GM21528 (cell line): ENCODE results near the gene PER2.
"Not testable (repeated sequence)": the region's sequence is repeated elsewhere in the genome, so short reads cannot be mapped to it uniquely, and the experiment has no call there.

Experiments
- ATAC-seq: cut with Tn5 transposase; IDR thresholded peaks from one replicate; pipeline ENCODE4 v1.9.1; 2021; ENCODE audit warnings: mild to moderate bottlenecking, moderate library complexity; ENCODE audit not compliant: unreplicated experiment, low FRiP score

The PER2 gene, protein sequence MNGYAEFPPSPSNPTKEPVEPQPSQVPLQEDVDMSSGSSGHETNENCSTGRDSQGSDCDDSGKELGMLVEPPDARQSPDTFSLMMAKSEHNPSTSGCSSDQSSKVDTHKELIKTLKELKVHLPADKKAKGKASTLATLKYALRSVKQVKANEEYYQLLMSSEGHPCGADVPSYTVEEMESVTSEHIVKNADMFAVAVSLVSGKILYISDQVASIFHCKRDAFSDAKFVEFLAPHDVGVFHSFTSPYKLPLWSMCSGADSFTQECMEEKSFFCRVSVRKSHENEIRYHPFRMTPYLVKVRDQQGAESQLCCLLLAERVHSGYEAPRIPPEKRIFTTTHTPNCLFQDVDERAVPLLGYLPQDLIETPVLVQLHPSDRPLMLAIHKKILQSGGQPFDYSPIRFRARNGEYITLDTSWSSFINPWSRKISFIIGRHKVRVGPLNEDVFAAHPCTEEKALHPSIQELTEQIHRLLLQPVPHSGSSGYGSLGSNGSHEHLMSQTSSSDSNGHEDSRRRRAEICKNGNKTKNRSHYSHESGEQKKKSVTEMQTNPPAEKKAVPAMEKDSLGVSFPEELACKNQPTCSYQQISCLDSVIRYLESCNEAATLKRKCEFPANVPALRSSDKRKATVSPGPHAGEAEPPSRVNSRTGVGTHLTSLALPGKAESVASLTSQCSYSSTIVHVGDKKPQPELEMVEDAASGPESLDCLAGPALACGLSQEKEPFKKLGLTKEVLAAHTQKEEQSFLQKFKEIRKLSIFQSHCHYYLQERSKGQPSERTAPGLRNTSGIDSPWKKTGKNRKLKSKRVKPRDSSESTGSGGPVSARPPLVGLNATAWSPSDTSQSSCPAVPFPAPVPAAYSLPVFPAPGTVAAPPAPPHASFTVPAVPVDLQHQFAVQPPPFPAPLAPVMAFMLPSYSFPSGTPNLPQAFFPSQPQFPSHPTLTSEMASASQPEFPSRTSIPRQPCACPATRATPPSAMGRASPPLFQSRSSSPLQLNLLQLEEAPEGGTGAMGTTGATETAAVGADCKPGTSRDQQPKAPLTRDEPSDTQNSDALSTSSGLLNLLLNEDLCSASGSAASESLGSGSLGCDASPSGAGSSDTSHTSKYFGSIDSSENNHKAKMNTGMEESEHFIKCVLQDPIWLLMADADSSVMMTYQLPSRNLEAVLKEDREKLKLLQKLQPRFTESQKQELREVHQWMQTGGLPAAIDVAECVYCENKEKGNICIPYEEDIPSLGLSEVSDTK (N-terminal part only)

DNA sequence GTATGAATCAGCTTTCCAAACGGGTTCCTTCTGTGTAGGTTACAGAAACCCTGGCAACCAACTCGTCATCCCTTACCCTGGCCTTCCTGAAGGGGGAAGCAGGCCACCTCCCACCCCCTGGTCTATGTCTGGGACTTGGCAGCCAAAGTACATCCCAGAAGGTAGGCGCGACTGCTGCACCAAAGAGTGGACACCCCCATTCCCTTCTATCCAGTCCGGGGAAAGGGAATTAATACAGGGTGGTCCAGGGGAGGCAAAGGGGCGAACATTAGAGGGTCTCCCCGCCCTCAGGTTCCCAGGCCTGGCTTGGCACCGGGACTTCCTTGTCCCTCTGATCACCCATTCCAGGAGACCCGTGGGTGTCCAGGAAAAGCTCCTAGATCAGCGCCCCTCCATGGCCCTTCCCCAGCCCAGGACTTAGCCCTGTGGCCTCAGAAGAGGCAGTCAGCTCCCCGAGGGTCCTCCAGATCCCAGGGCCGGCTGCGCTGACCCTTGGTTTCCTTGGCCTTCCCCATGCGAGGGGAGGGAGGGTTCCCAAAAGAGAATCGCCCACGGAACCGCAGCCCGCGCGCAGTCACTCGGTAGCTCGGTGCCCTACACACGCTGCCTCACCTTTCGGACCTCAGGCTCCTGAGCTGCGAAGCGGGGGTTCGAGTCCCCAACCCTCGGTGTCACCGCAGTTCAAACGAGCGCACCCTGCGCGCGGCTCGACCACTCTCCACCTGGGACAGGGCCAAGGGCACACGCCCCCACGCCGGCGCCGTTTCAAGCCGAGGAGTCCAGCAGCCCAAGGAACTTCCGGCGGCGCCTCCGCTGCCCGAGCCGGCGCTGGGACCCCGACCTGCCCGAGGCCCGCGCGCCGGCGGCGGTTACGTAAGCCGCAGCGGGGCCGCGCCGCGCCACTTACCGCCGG lies at the start of gene PER2:
PER2 (minus strand) TSS at position 874 of the 913 bp plus-strand sequence. CDS start 10,674 bp downstream, outside the sequence.
- ATAC-seq, result peak; percentile 38

DNA sequence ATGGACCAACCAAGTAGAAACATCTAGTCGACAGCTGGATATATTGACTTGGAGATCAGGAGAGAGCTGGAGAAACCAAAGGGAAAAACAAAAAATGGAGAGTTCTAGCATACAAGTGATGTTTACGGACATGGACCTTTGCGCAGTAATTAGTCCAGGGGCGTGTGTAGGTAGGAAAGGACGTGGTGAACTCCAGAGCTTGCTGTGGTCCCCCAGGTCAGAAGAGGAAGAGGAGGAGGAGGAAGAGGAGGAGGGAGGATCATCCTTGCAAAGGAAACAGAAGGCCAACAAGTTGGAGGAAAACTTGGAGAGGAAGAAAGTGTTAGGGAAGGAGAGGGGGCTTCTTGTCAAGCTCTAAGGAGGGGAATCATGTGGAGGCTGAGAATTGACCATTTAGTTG lies 49.4 kb upstream of the PER2 start:
- no peak for ATAC-seq

DNA sequence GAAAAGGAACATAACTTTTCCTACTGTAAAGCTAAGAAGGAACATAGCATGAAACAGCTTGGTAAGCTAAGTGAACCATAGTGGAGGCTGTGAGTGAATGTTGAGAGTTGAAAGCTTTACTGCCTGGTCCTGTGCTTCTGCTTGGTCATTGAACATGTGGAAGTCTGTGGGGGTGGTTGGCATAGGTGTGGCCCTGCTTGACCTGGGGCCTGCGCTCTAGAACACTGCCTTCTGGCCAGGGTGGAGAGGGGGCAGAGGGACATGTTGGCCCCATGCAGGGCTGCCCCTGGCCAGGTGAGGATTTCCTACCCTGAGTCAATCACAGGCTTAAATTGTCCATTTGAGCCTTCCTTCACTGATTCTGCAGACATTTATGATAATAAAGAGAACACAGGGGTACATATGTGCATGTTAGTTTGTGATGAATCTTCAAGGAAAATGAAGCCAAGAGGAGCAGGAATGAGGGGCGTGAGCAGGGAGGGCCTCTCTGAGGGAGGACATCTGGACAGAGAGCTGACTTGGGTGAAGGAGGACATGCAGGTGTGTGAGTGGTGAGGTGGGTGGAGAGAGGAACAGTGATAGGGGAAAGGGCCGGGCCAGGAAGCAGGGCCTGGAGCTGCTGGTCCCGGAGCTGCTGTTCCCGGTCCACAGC lies 48.5 kb upstream of the PER2 start:
- ATAC-seq, result no peak

DNA sequence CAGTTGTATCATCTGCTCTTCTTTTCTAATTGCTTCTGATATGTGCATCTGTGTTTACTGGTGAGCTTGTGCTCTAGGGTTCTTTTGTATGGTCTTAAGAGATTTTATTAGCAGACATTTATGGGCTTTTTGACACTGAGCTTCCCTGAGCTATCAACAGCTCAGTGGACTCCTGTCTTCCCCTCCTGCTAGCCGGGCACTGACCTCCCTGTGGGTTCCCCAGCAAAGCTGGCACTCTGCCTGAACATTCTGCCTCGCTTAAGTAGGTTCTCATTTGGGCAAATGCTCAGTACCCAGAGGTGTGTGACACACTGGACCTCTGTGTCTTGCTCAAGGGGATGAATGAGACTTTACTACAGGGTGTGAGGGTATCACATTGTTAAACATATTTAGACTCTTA lies 47.7 kb upstream of the PER2 start:
- no peak for ATAC-seq

DNA sequence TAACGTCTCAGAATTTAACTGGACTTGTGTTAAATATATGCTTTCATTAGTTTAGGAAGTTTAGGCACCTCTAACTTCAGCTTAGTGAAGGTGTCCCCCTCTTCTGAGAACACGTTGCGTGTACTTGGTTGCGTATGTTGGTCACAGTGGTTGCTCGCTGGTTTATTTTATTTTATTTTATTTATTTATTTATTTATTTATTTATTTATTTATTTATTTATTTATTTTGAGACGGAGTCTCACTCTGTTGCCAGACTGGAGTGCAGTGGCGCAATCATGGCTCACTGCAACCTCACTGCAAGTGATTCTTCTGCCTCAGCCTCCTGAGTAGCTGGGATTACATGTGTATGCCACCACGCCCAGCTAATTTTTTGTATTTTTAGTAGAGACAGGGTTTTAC lies 47.2 kb upstream of the PER2 start:
- ATAC-seq, result not testable (repeated sequence)

DNA sequence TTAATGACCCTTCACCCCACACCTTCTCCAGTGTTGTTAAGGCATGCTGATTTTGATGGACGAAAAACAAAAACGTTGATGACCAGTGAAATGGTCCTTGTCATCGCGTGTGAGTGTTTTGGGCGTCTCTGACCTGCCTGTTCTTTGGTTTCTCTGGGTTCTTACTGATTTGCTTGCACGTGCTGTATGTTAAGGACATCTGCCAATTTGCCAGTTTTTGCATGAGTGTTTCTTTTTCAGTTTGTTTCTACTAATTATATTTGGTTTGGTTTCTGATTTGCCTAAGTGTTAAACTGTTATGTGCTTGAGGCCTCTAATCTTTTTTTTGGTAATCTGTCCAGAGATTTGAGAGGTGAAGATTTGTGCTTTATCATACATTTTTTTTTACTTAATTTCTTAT lies 46.5 kb upstream of the PER2 start:
- ATAC-seq, result no peak

DNA sequence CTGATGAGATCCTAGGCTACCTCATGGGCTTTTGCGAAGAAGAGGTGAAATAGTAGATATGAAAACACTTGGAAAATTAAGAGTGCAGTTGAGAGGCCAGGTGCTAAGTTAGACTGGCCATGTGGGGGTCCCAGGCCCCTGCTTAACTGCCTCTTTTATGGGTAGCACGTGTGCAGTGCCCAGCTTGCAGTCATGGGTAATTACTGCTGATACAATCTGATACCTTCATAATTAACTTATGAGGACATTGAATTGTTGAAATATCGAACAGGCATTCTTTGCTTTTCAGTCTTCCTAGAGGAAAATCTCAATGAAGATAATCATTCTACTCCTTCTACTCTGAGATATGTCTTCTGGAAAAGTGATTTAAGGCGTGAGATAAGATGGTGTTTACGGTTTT lies 43.5 kb upstream of the PER2 start:
- ATAC-seq, result no peak

DNA sequence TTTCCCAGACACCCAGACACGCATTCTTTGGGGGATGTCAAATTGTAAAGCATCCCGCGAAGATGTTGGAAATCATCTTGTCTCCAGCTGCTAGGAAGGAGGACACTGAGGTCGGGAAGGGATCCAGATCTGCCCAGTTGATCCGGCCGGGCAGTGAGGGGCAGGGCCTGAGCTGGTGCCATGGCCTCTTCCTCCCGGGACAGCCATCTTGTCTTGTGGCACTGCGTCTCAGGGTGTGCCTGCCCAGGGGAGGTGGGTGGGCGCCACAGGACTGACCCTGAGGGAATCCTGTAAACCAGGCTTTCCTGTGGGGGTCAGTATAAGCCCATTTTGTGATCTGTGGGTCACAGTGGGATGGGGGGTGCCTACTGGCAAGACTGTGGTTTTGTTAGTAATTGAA lies 42.0 kb upstream of the PER2 start:
- ATAC-seq, result no peak

DNA sequence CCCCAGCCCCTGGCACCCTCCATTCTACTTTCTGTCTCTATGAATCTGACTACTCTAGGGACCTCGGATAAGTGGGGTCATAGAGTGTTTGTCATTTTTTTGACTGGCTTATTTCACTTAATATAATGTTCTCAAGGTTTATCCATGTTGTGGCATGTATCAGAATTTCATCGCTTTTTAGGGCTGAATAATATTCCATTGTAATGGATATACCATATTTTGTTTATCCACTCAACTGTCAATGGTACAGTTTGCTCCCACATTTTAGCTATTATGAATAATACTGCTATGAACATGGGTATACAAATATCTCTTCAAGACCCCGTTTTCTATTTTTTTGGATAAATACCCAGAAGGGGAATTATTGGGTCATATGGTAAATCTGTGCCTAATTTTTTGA lies 39.3 kb upstream of the PER2 start:
- no peak for ATAC-seq

DNA sequence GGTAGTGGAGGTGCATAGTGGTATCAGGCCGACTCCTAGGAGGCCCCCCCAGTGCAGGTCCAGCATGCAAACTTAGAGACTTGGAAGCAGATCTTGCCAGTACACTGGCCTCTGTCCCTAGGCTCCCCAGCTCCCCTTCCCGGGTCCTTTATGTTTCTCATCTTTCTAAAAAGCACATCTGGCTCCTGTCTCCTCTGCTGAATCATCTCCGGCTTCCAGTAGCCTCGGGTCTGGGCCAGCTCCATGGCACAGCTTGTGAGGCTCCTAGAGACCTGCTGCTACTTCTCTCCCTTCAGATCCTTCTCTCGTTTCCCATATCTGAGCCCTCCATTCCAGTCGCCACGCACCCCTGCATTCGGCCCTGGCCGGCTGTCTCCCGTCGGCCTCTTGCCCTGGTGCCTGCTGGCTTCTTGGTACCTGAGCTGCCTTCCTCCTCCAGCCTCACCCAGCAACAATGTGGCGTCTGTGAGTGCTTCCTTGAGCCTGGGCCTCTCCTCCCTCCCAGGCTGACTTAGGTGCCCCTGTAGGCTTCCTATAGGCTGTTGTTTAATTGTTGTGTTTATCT lies 38.5 kb upstream of the PER2 start:
- no peak for ATAC-seq

DNA sequence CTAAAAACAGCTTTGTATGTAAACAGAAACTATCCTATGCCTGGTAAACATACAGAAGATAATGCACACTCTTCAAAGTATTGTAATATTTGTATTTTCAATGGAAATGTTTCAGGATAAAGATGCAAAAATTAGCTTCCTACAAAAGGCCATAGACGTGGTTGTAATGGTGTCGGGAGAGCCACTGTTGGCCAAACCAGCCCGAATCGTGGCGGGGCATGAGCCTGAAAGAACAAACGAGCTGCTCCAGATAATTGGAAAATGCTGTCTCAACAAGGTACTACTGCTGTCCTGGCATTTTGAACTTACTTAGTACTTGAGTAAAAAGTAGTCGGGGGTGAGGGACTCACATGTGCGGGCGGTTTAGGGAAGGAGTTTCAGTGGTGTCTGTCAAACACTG lies 37.3 kb upstream of the PER2 start:
- no peak for ATAC-seq

DNA sequence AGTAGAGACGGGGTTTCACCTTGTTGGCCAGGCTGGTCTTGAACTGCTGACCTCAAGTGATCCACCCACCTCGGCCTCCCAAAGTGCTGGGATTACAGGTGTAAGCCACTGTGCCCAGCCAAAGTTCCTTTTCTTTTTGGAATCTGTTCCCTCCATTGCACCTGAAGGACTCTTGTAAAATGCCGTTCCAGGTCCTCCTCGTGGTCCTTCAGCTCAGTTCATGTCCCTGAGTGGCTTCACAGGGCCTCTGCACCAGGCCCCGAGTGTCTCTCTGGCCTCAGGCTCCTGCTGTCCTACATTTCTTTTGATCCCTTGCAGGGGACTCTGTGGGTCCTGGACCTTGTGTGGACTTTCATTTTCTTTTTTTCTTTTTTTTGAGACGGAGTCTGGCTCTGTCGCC lies 35.8 kb upstream of the PER2 start:
- ATAC-seq, result not testable (repeated sequence)

DNA sequence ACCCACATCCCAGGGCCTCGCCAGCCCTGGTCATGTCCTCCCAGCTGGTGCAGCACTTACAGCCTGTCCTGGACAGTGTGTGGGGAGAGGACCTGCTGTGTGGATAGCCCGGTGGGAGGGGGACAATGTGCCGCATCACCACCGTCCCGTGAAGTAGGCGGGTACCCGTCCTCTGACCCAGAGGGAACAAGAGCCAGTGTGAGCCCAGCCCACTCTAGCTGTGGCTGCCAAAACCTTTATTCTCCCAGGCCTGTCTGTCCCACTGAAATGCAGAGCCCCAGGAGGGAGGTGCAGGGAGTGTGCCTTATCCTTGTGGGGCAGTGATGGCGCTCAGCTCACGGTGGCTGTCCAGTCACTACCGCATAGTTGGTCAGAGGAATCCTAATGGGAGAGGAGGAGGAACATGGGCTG lies 33.6 kb upstream of the PER2 start:
- ATAC-seq, result no peak

DNA sequence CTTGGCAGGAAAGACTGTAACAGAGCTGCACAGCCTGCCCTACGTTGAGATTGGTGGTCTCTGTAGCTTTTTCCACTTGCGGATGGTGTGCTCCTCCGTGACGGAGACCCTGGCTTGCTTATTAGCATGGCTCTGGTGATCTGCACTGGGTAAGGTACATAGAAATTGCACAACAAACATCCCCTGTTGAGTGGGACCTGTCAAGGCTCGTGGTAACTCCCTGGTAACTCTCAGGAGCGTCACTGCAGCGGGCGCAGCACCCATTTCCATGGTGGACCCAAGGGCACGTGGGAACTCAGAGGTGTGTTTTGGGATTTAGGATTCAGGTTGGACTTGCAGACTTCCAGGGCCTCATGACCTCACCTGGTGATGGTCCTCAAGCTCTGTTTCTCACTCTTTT lies 33.1 kb upstream of the PER2 start:
- ATAC-seq, result no peak

DNA sequence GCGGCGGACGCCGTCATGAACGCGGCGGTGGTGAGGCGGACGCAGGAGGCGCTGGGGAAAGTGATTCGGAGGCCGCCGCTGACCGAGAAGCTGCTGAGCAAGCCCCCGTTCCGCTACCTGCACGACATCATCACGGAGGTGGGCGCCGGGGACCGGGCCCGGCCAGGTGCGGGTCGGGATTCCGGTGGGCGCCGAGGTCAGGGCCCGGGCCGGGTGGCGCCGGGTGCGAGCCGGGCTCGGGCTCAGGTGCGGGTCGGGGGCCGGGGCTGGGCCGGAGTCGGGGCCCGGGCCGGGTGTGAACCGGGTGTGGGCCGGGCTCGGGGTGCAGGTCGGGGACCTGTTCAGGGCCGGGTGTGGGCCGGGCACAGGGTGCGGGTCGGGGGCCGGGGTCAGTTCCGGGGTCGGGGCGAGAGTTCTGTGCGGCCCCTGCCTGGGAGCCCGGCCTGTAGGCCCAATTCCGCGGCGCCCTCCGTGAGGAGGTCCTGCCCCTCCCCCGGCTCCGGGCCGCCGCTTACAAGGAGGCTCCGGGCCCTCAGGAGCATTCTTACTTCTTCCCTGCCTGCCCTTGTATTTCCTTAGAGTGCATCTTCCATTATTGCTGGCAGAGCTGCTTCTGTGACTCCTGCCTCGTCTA lies 32.4 kb upstream of the PER2 start:
- peak; percentile 39 for ATAC-seq

DNA sequence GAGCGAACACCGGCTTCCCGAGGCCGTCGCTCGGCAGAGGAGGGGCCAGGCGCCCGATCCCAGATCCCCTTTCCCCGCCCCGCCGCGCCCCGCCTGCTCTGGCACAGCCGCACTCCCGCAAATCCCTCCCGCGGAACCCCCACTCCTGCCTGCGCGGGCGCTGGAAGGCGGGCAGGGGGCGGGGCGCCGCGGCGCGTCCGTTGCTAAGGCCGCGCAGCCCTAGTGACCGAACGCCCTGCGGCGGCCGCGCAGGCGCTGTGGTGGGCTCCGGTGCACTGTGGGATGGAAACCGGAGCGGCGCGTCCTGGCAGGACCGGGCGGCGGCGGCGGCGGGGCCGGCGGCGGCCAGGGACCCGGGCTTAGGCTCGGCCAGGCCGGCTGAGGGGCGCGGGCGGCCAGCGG lies 31.8 kb upstream of the PER2 start, which contains the start of gene TRAF3IP1:
TRAF3IP1 (plus strand) TSS at position 273 of the 402 bp plus-strand sequence. CDS start 145 bp downstream, outside the sequence.
- ATAC-seq, result peak; percentile 97

DNA sequence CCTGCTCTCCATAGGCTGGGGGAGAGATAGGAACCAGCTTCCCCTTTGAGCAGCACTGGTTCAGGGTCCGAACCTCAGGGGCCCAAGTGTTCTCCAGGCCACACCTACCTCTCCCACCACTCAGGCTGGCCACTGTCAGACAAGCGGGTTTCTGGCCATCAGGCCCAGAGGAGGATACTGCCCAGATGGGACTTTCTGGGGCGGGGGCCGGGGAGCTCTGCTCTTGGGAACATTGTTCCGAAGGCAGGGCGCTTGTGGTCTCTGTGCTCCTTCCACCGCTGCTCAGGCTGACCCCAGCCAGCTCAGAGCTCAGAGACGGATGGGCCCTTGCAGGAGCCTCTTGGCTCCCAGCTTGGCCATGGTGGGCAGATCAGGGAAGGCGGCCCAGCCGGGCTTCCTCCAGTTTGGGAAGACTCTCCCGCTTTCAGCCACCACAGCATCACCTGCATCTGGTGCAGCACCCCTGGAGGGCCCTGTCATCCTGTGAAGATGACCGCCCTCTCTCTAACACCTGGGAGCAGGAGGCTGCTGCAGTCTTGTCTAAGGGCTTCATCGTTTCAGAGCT lies 26.7 kb upstream of the PER2 start:
- ATAC-seq, result no peak

DNA sequence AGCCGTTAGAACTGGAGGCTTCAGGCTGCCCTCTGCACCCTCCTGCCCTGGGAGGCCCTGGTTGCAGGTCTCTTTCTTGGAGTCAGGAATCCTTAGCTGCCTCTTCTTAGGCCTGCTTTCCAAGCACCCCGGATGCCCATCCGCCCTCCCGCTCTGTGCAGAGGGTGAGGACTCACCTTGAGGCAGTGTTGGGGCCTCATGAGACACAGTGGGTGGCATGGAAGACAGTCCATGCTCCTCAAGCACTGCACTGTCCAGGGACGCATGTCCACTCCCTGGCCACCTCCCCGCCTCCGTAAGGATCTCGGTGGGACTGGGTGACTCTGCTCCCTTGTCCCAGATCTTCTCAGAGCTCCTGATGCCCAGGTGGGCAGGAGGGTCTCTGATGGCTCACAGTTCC lies 26.2 kb upstream of the PER2 start:
- no peak for ATAC-seq
